Suprapubic skin (tissue), 3 donors: ENCODE results near the gene CCDC7.

Source experiments
- EP300 ChIP-seq: sonication (generic); formaldehyde crosslinking; IDR thresholded peaks from one replicate; pipeline ENCODE4 v1.6.1; 2017; ENCODE audit warnings: antibody characterized with exemption
- POLR2A ChIP-seq, 2 donors: fragments of 450-650 bp; IDR thresholded peaks; one replicate each; pipeline ENCODE4 v1.6.1; 2017; ENCODE audit warnings: antibody characterized with exemption in 2 of 2, mild to moderate bottlenecking in 2 of 2, moderate library complexity in 2 of 2
- TF ChIP-seq, protein P1 (sequence below), 2 donors: fragments of 200-600 bp in 1 of 2; fragments of 450-650 bp in 1 of 2; sonication (generic) in 1 of 2; IDR thresholded peaks; one replicate each; pipeline ENCODE4 v1.5.1; 2016 to 2019; ENCODE audit warnings: antibody characterized with exemption in 2 of 2, mild to moderate bottlenecking in 1 of 2, moderate library complexity in 1 of 2

DNA sequence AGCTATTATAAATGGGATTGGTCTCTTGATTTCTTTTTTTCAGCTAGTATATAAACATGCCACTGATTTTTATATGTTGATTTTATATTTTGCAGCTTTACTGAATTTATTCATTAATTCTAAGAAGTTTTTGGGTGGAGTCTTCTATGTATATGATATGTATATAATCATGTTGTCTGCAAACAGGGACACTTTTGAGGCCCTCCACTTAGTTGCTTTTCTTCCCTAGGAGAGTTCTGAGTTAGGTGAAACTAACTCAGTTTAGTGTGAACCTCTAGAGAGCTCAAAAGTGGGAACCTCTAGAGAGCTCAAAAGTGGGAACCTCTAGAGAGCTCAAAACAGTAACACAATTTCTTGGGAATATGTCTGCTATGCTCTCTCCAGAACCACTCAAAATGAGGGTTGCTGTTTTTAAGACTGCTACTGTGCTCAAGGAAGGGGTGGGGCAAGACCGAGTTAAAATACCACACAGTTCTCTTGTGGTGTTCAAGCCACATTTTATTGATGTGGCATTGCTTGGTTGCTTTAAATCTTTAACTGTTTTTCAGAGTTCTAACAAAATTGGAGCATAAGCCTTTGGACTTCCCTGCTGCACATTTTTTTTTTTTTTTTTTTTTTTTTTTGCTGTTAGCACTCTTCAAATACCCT is 13.2 kb downstream of the CCDC7 start:
- TF ChIP-seq, protein P1, sequence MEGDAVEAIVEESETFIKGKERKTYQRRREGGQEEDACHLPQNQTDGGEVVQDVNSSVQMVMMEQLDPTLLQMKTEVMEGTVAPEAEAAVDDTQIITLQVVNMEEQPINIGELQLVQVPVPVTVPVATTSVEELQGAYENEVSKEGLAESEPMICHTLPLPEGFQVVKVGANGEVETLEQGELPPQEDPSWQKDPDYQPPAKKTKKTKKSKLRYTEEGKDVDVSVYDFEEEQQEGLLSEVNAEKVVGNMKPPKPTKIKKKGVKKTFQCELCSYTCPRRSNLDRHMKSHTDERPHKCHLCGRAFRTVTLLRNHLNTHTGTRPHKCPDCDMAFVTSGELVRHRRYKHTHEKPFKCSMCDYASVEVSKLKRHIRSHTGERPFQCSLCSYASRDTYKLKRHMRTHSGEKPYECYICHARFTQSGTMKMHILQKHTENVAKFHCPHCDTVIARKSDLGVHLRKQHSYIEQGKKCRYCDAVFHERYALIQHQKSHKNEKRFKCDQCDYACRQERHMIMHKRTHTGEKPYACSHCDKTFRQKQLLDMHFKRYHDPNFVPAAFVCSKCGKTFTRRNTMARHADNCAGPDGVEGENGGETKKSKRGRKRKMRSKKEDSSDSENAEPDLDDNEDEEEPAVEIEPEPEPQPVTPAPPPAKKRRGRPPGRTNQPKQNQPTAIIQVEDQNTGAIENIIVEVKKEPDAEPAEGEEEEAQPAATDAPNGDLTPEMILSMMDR (IDR thresholded peaks at IDR 0.05): no peak
- TF ChIP-seq EP300: no peak
- no peak for TF ChIP-seq POLR2A (IDR thresholded peaks at IDR 0.05)
